Left ventricle myocardium inferior (tissue), 1 donor: ENCODE measurements around the gene PKM. TPM values are rescaled to one million over a fixed set of nuclear protein-coding genes. Genes with fewer than 3 reads are reported as not detected.

Source experiments
- DNase-seq: peaks from one replicate; pipeline ENCODE4 v3.0.0-alpha.2; 2020
- H3K27ac ChIP-seq: fragments of 200-600 bp; replicated peaks from 2 replicates; pipeline ENCODE4 v1.8.0; 2021
- H3K27me3 ChIP-seq: fragments of 200-600 bp; 2 replicates; pipeline ENCODE4 v1.8.0; 2021; ENCODE audit warnings: low read depth
- H3K36me3 ChIP-seq: fragments of 200-600 bp; 2 replicates; pipeline ENCODE4 v1.8.0; 2021
- H3K4me1 ChIP-seq: fragments of 200-600 bp; 2 replicates; pipeline ENCODE4 v1.8.0; 2021
- H3K4me3 ChIP-seq: fragments of 200-600 bp; 2 replicates; pipeline ENCODE4 v1.8.0; 2021; ENCODE audit warnings: mild to moderate bottlenecking, moderate library complexity
- H3K9me3 ChIP-seq: fragments of 200-600 bp; replicated peaks from 2 replicates; pipeline ENCODE4 v1.8.0; 2021
- intact Hi-C: fragments of 100-400 bp; cut with micrococcal nuclease; formaldehyde crosslinking; loops from one replicate; pipeline ENCODE4 v1.11.0; 2022
- total RNA-seq: library from RNA; stranded (reverse); fragmentation: NEBNext Ultra II Directional; extraction: Animal tissue kit (Norgen Biotek cat#: 25700); gene quantifications from one replicate; pipeline ENCODE4 v1.2.1, GENCODE V29; 2021
- TF ChIP-seq, protein P1 (sequence below): fragments of 200-600 bp; IDR thresholded peaks from 2 replicates; pipeline ENCODE4 v1.8.0; 2021; ENCODE audit warnings: antibody characterized with exemption, mild to moderate bottlenecking, borderline replicate concordance
- donor health status: DM: no; HTN: yes; CAD: no; lungs with severe emphysema.

The PKM gene
- total RNA-seq, 1 donor from 2014 or later: 1,009 TPM

DNA sequence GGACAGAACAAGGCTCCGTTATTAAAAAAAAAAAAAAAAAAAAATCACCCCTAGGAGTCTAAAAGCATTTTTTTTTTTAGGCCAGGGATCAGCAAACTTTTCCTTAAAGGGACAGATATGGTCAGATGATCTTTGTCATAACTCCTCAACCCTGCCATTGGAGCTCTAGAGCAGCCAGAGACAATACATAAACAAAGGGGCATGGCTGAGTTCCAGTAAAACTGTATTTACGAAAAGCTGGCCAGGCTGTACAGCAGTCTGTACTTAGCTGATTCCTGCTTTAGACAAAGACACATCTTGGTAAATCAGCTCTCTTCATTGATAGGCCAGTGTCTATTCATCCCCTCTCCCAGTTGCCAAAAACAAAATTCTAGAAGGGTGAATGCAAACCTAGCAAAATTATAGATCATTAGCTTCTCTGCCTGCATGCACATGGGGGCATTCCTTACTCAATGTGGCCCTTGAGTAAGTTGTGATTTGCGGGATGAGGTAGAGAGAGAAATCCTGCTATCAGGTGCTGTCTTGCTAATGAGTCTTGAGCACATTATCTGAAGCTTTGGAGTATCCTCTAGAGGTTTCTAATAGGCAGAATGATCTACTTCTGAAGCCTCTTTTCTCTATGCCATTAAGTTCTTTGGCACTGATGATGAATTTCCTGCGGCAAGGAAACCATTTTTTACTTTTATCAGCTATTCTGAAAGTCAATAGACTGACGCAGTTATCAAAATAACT, 77.6 kb downstream of the PKM start:
- intact Hi-C loops: loop anchor here (10.0 kb wide), 1 partner anchor 409 kb away; no protein-coding TSS in a partner anchor
- peaks cover 12% of the 10 kb centered on the region for H3K4me1 ChIP-seq
- H3K27ac ChIP-seq: no peak overlapping the region
- no peaks in the 10 kb centered on the region for H3K27me3 ChIP-seq
- TF ChIP-seq, protein P1, sequence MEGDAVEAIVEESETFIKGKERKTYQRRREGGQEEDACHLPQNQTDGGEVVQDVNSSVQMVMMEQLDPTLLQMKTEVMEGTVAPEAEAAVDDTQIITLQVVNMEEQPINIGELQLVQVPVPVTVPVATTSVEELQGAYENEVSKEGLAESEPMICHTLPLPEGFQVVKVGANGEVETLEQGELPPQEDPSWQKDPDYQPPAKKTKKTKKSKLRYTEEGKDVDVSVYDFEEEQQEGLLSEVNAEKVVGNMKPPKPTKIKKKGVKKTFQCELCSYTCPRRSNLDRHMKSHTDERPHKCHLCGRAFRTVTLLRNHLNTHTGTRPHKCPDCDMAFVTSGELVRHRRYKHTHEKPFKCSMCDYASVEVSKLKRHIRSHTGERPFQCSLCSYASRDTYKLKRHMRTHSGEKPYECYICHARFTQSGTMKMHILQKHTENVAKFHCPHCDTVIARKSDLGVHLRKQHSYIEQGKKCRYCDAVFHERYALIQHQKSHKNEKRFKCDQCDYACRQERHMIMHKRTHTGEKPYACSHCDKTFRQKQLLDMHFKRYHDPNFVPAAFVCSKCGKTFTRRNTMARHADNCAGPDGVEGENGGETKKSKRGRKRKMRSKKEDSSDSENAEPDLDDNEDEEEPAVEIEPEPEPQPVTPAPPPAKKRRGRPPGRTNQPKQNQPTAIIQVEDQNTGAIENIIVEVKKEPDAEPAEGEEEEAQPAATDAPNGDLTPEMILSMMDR: no peak
- no peaks in the 10 kb centered on the region for H3K36me3 ChIP-seq
- no peak for DNase-seq
- H3K4me3 ChIP-seq: no peak overlapping the region
- no peaks in the 10 kb centered on the region for H3K9me3 ChIP-seq

Other genes starting within 250 kb of the PKM start
- gene MYO9A, start 113.0 kb downstream of the PKM start, total RNA-seq: 22.5 TPM
- 6.5 TPM for gene SENP8, start 112.8 kb downstream of the PKM start, total RNA-seq
- not detected for gene GRAMD2A, start 33.4 kb downstream of the PKM start, total RNA-seq
- 43.6 TPM for gene PARP6, start 41.4 kb upstream of the PKM start, total RNA-seq
- 1.5 TPM for gene CELF6, start 89.0 kb upstream of the PKM start, total RNA-seq
- gene HEXA, start 144.8 kb upstream of the PKM start, total RNA-seq: 58.9 TPM
- not detected for gene TMEM202, start 167.1 kb upstream of the PKM start, total RNA-seq
- 179 TPM for gene ARIH1, start 243.1 kb upstream of the PKM start, total RNA-seq